DND-41 (cell line): ENCODE results near the gene LY6G6F.

Experiments used
- CTCF ChIP-seq: IDR thresholded peaks from 2 replicates; pipeline ENCODE4 v1.5.1; 2012; ENCODE audit warnings: borderline replicate concordance, low read length, moderate library complexity, mild to moderate bottlenecking; ENCODE audit not compliant: poor library complexity, severe bottlenecking; ENCODE audit errors: extremely low read depth
- EZH2 ChIP-seq: IDR thresholded peaks from 3 replicates; pipeline ENCODE4 v1.6.1; 2012; ENCODE audit warnings: borderline replicate concordance, low read depth, mild to moderate bottlenecking, moderate library complexity, low read length, inconsistent platforms; ENCODE audit not compliant: severe bottlenecking

- TF ChIP-seq CTCF (no peak), EZH2 (no peak)
Observed at GRCh38 chr6:31721351-31722020, 14.8 kb downstream of the LY6G6F start, which contains the start of gene LY6G6C.
